Inflammatory macrophage (primary cell): ENCODE results near the gene DRC7.

Experiments
- DNase-seq, 2 donors: peaks; one replicate each; pipeline ENCODE4 v3.0.0-alpha.2; 2020 to 2022

Gene DRC7

GRCh38 chr16:57679016-57679415, 15.6 kb upstream of the DRC7 start:
- DNase-seq, result no peak

- no peak for DNase-seq
These were observed 14.7 kb upstream of the DRC7 start for GRCh38 chr16:57679767-57680482.

- DNase-seq, result no peak
These were observed 13.7 kb upstream of the DRC7 start for GRCh38 chr16:57680842-57681375.

- DNase-seq, result no peak
These were observed 12.5 kb upstream of the DRC7 start for GRCh38 chr16:57681950-57682728.

GRCh38 chr16:57682809-57683635, 11.6 kb upstream of the DRC7 start:
- no peak for DNase-seq

GRCh38 chr16:57683636-57684545, 10.7 kb upstream of the DRC7 start:
- no peak for DNase-seq

- no peak for DNase-seq
These were observed 9.8 kb upstream of the DRC7 start for GRCh38 chr16:57684626-57685358.

- no peak for DNase-seq
These were observed 9.0 kb upstream of the DRC7 start for GRCh38 chr16:57685633-57686032.

- DNase-seq, result no peak
These were observed 8.0 kb upstream of the DRC7 start for GRCh38 chr16:57686577-57686976.

- DNase-seq, result no peak
These were observed 7.2 kb upstream of the DRC7 start for GRCh38 chr16:57687363-57687929.

- no peak for DNase-seq
These were observed 6.1 kb upstream of the DRC7 start for GRCh38 chr16:57688487-57688986.

GRCh38 chr16:57688987-57689761, 5.4 kb upstream of the DRC7 start:
- DNase-seq, result no peak

GRCh38 chr16:57689762-57690558, 4.6 kb upstream of the DRC7 start:
- DNase-seq, result peak; percentile 53 to 62

GRCh38 chr16:57690782-57691471, 3.7 kb upstream of the DRC7 start:
- DNase-seq, result peak in 1 of 2 donors; percentile 28

GRCh38 chr16:57692636-57693035, 2.0 kb upstream of the DRC7 start:
- no peak for DNase-seq

GRCh38 chr16:57693550-57693949, 1.1 kb upstream of the DRC7 start:
- DNase-seq, result no peak

- DNase-seq, result no peak
These were observed 328 bp upstream of the DRC7 start for GRCh38 chr16:57694231-57694724.

- no peak for DNase-seq
These were observed 1.1 kb downstream of the DRC7 start for GRCh38 chr16:57695680-57696069.
